HG02678 (cell line): ENCODE results near the gene TIMM29.
A peak's percentile ranks its signal among the peaks of the same experiment; 100 is the strongest.

Experiments used
- ATAC-seq: cut with Tn5 transposase; IDR thresholded peaks from one replicate; pipeline ENCODE4 v1.9.1; 2021; ENCODE audit warnings: mild to moderate bottlenecking, moderate library complexity; ENCODE audit not compliant: unreplicated experiment

The TIMM29 gene

GRCh38 chr19:10928563-10929401, at the start of gene TIMM29, which contains the start of gene YIPF2:
Gene TIMM29, plus strand, starts transcription at chr19:10928811. Its CDS starts 12 bp downstream, at chr19:10928823.
Gene YIPF2, minus strand, starts transcription at chr19:10928639. Its CDS starts 229 bp downstream, at chr19:10928410.
- peak; percentile 89 for ATAC-seq

GRCh38 chr19:10881403-10882107, 47.1 kb upstream of the TIMM29 start:
- ATAC-seq, result no peak

DNA sequence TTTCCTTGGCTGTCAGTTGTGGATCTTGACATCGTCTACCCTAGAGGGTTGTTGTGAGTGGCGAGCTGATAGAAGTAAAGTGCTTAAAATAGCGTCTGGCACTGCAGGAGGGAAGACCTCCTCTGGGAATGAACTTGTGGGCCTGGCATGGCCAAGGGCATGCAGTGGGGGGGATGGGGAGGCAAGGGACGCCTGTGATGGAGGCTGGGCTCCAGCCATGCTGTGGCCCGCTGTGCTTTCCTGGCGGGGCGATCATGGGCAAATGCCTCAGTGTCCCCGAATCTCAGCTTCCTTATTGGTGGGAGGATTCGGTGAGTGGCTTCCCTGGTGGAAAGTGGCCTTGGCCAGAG, 46.5 kb upstream of the TIMM29 start:
- ATAC-seq, result no peak

DNA sequence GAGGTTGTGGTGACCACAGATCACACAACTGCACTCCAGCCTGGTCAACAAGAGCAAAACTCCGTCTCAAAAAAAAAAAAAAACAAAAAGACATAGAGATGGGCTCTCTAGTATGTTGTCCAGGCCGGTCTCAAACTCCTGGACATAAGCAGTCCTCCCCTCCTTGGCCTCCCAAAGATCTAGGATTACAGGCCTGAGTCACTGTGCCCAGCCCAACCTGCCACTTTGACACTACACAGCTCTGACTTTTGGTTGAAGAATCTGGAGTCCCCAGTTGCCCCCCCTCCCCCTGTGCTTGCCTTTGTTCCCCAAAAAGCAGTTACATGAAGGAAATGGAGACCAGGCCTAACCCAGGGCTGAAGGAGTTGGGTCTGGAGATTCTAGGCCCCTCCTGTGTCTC, 44.3 kb upstream of the TIMM29 start:
- no peak for ATAC-seq

DNA sequence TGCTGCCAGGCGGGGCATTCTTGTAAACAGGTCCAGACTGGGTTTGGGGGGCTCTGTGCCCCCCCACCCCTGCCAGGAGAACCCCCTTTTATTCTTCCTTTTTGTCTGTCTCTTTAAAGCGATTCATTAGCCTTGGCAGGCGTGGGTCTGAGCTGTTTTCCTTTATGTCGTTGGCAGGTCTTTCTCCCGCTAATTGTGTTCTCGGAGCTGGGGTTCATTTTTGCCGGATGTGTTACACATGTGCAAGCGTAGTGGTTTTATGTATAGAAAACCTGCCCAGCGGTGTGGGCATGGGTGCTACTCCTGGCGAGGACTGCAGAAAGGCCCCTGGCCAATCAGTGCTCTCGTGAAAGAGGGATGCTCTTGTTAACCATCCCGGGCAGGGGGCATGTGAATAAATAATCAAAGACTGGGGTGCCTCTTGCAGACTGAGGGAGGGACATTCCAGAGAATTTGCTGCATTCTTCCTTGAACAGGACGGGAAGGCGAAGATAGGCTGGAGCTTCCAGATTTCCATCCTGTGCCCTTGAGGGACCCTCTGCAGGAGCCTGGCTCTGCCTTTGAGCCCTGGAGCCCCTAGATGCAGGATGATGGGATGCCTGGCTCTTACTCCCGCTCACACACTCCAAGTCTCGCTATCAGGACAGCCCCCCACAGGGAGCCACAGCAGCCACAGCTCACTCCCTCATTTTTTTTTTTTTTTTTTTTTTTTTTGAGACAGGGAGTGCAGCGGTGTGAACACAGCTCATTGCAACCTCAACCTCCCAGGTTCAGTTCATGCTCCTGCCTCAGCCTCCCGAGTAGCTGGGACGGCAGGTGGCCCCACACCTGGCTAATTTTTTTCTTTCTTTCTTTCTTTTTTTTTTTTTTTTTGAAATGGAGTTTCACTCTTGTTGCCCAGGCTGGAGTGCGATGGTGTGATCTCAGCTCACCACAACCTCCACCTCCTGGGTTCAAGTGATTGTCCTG, 43.1 kb upstream of the TIMM29 start:
- no peak for ATAC-seq

DNA sequence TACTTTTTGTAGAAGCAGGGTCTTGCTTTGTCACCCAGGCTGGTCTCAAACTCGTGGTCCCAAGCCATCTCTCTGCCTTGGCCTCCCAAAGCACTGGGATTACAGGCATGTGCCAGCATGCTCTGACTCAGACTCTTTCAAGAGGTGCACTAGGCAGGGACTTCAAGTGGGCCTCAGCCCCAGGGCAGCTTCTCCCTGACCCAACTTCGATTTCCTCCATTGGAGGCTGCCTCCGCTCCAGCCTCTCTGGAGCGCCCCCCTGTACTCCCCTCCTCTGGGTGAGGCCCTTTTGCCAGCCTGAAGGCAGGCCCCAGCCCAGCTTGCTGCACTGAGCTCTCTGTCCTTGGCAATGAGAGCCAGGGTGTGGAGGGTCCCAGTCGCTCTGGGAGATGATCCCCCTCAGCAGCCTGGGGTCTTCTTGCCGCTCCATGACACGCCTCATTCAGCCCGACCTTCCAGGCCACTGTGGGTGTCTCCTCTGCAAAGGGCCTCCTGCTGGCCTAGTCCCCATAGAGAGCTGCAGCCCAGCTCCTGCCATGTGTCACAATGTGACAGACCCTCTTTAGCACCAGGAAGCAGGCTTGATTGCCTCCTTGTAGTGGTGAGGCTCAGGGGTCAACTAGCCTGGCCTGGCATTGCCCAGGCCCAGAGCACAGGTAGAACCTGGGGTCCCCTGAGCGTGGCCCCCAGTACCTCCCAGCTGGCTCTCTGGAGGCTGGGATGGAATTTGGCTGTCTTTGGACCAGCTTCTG, 40.8 kb upstream of the TIMM29 start:
- ATAC-seq, result no peak

DNA sequence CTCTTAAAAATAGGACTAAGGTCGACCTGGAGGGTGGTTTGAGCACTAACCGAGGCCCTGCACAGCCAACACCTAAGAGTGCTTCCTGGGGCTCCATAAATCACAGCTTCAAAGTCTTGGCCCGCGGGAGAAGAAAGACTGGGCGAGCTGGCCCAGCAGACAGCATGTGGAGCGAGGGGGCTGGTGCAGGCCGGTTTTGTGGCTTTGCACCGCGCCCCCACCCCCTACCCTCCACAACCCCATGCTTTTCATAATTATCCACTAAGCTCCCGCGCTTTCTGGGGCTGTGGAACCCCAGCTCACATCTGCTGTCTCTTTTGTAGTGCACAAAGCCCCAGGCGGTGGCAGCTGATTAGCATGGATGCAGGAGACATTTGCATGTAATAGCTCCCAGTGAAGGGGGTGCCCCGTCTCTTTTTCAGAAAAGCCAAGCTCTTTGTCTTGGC, 40.2 kb upstream of the TIMM29 start:
- ATAC-seq, result no peak

- ATAC-seq, result no peak
These were observed 38.7 kb upstream of the TIMM29 start for GRCh38 chr19:10889880-10890279.

DNA sequence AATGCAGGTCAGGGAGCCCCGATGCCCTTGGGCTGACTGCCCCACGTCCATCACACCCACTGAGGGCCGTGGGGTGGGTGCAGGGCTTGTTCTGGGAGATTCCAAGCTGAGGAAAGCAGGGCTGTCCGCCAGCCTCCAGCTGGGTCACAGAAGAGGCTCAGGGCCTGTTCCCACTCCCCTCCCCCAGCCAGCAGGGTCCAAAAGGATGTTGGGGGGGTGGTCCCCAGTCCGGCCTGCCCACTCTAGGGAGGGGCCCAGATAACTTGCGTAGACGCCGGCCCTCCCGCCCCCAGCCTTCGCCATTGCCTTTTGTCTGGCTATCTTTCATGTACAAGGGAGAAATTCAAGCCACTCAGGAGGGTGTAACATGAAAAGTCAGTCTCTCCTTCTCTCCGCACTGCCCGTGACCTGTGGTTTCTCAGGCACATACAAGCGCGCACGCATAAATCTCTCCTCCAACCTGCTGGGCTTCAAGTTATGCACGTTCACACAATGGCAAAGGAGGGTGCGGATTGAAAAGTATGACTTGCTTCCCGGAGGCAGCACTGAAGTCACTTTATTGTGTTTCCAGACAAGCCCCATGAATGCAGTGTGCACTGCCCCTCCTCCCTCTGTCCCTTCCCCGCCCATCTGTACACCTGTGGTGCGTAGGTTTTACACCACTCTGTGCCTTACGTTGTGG, 37.1 kb upstream of the TIMM29 start:
- no peak for ATAC-seq

- no peak for ATAC-seq
These were observed 36.4 kb upstream of the TIMM29 start for GRCh38 chr19:10892256-10892655.

GRCh38 chr19:10894911-10895213, 33.7 kb upstream of the TIMM29 start:
- ATAC-seq, result no peak

GRCh38 chr19:10895363-10895762, 33.2 kb upstream of the TIMM29 start:
- ATAC-seq, result no peak

- ATAC-seq, result no peak
These were observed 32.7 kb upstream of the TIMM29 start for GRCh38 chr19:10895920-10896319.

DNA sequence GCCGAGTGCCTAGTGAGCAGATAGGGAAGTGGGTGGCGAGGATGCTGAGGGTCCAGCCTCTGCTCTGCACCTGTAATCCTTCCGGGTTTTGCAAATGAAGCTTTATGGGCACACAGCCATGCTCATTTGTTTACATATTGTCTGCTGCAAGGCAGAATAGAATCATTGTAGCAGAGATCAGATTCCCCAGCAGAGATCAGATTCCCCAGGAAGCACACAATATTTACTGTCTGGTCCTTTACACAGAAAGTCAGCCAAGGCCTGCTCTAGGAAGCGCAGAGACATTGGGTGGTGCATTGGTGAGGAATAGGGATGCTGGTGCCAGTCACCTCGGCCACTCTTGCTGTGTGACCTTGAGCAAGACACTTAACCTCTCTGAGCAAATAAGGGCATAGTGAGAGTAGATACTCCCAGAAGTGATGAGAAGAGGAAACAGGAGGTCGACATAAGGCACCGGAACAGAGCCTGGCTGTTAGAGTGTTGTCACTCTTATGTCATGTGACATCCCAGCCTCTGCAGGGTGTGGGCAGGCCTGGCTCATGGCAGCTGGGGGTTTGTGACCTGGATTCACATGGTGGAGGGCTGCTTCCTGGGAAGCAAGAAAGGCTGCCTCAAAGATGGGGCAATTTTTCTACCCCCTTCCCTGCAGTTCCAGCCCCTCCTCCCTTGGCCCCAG, 31.6 kb upstream of the TIMM29 start:
- ATAC-seq, result no peak

- ATAC-seq, result no peak
These were observed 30.0 kb upstream of the TIMM29 start for GRCh38 chr19:10898633-10899032.

DNA sequence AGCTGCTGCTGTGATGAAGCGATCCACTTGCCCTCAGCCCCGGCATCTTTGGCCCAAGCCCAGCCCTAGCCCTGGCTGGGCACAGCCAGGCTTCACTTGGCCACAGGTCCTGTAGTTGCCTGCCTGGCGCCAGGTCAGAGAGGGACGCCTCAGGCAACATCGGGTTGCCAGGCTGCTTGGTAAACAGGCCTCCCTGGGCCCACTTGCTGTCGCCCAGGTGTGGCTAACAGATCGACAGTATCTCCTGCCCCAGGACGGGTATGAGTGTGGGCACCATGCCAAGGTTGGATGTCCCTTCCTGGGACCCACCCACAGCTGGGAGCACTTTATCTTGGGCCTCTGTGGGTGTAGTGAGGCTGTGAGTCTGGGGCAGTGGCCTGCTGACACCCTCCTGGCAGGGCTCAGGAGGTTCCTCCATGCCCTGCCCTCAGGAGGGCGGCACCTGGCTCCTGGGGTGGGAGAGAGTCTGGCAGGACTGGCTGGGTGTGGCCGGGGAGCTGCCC, 29.4 kb upstream of the TIMM29 start:
- ATAC-seq, result no peak

GRCh38 chr19:10907925-10908324, 20.7 kb upstream of the TIMM29 start:
- no peak for ATAC-seq

DNA sequence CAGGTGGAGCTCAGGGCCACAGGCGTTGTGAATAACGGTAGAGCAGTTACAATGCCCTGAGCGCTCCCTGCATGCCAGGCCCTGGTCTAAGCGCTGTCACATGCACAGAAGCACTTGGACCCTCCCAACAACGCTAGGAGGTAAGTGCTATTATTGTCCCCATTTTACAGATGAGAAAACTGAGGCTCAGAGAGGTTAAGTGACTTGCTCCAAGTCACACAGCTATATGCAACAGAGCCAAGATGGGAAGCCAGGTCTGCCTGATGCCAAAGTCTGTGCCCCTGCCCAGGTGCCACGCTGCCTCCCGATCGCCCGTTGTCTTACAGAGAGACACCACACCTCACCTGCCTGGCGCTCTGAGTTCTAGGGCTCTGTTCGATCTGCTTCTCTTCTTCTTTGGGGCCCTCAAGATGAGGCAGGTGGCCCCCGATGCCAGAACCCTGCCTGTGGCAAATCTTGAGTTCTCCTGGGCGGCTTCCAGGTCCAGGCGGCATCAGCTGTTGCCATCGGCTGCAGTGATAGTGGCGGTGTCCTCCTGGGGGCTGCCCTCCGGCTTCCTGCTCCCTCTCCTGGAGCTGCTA, 20.1 kb upstream of the TIMM29 start:
- ATAC-seq, result no peak
